H1 (cell line): ENCODE measurements around the gene TBX18. TPM values are rescaled to one million over a fixed set of nuclear protein-coding genes. Genes with fewer than 3 reads are reported as not detected.

Experiments
- ATF3 ChIP-seq: IDR thresholded peaks from 2 replicates; pipeline ENCODE4 v1.6.1; 2011; ENCODE audit warnings: low read depth, mild to moderate bottlenecking, low read length; ENCODE audit not compliant: insufficient read depth
- BCL11A ChIP-seq, 2 experiments: IDR thresholded peaks; one replicate each; pipeline ENCODE4 v1.6.1; 2011; ENCODE audit warnings: low read depth in 2 of 2, low read length in 2 of 2, mild to moderate bottlenecking in 2 of 2
- CBX5 ChIP-seq: fragments of 300-800, 300-1000 bp; sonication (generic); IDR thresholded peaks from 2 replicates; pipeline ENCODE4 v1.7.1; 2016; ENCODE audit warnings: antibody characterized with exemption, low read length, low read depth
- CEBPB ChIP-seq: IDR thresholded peaks from 2 replicates; pipeline ENCODE4 v1.6.1; 2012; ENCODE audit warnings: low read depth, low read length
- CHD1 ChIP-seq: IDR thresholded peaks from 2 replicates; pipeline ENCODE4 v1.6.1; 2012; ENCODE audit warnings: low read depth, low read length, improper control_type of control experiment
- CTBP2 ChIP-seq: IDR thresholded peaks from 2 replicates; pipeline ENCODE4 v1.7.0; 2011; ENCODE audit warnings: borderline replicate concordance, mild to moderate bottlenecking, moderate library complexity, mixed read lengths, low read length; ENCODE audit not compliant: insufficient read depth, insufficient read length
- HDAC2 ChIP-seq, 2 experiments: fragments of 300-600 bp in 1 of 2; sonication (generic) in 1 of 2; IDR thresholded peaks; 2 replicates each; pipeline ENCODE4 v1.6.1; 2011 to 2012; ENCODE audit warnings: low read depth in 2 of 2, low read length in 2 of 2, mild to moderate bottlenecking in 2 of 2, moderate library complexity in 2 of 2, borderline replicate concordance in 1 of 2, inconsistent platforms in 1 of 2
- HDAC6 ChIP-seq: IDR thresholded peaks from one replicate; pipeline ENCODE4 v1.7.1; 2012; ENCODE audit warnings: low read depth, mild to moderate bottlenecking, inconsistent platforms, low read length, moderate library complexity
- KDM5A ChIP-seq: fragments of 200-600 bp; IDR thresholded peaks from 2 replicates; pipeline ENCODE4 v1.7.1; 2012; ENCODE audit warnings: mild to moderate bottlenecking, low read length, inconsistent platforms, mixed read lengths
- MAFK ChIP-seq: IDR thresholded peaks from 2 replicates; pipeline ENCODE4 v1.6.1; 2012; ENCODE audit warnings: low read depth, mild to moderate bottlenecking, improper control_type of control experiment, low read length
- POLR2A ChIP-seq, 2 experiments: IDR thresholded peaks; 1 replicate in 1 of 2; 2 replicates in 1 of 2; pipeline ENCODE4 v1.6.1; 2011; ENCODE audit warnings: low read depth in 2 of 2, low read length in 2 of 2, mild to moderate bottlenecking in 2 of 2; ENCODE audit errors: control extremely low read depth in 1 of 2
- POU5F1 ChIP-seq: IDR thresholded peaks from 2 replicates; pipeline ENCODE4 v1.6.1; 2011; ENCODE audit warnings: low read depth, mild to moderate bottlenecking, low read length, moderate library complexity
- RAD21 ChIP-seq, 2 experiments: IDR thresholded peaks in 1 of 2; conservative IDR thresholded peaks in 1 of 2; 2 replicates each; pipeline ENCODE4 v1.6.1; 2011; ENCODE audit warnings: low read depth in 2 of 2, low read length in 2 of 2, improper control_type of control experiment in 1 of 2, inconsistent platforms in 1 of 2, mild to moderate bottlenecking in 1 of 2, moderate library complexity in 1 of 2
- RFX5 ChIP-seq: IDR thresholded peaks from 2 replicates; pipeline ENCODE4 v1.6.1; 2011; ENCODE audit warnings: low read depth, low read length, improper control_type of control experiment, borderline replicate concordance
- SIN3A ChIP-seq, 2 experiments: IDR thresholded peaks in 1 of 2; conservative IDR thresholded peaks in 1 of 2; 2 replicates each; pipeline ENCODE4 v1.6.1; 2011 to 2012; ENCODE audit warnings: low read length in 2 of 2, improper control_type of control experiment in 1 of 2, low read depth in 1 of 2, mild to moderate bottlenecking in 1 of 2
- SIRT6 ChIP-seq: IDR thresholded peaks from one replicate; pipeline ENCODE4 v1.7.1; 2012; ENCODE audit warnings: low read length, inconsistent platforms
- SP1 ChIP-seq: IDR thresholded peaks from 2 replicates; pipeline ENCODE4 v1.6.1; 2011; ENCODE audit warnings: low read depth, low read length
- SP4 ChIP-seq: IDR thresholded peaks from 2 replicates; pipeline ENCODE4 v1.6.1; 2012; ENCODE audit warnings: low read length, inconsistent platforms
- SRF ChIP-seq: IDR thresholded peaks from 2 replicates; pipeline ENCODE4 v1.6.1; 2011; ENCODE audit warnings: mild to moderate bottlenecking, low read depth, low read length, moderate library complexity
- TEAD4 ChIP-seq: IDR thresholded peaks from 2 replicates; pipeline ENCODE4 v1.6.1; 2012; ENCODE audit warnings: low read depth, low read length, inconsistent platforms, mixed read lengths
- YY1 ChIP-seq: IDR thresholded peaks from 2 replicates; pipeline ENCODE4 v1.6.1; 2011; ENCODE audit warnings: low read depth, mild to moderate bottlenecking, low read length
- polyA plus RNA-seq, 7 experiments: library from polyadenylated mRNA; depleted of rRNA in 3 of 7; stranded (reverse) in 5 of 7; unstranded in 2 of 7; fragments of >200 nt in 5 of 7; fragments of 200-250 nt in 2 of 7; gene quantifications; 1 replicate in 5 of 7; 2 replicates in 1 of 7; 4 replicates in 1 of 7; pipeline versions ENCODE4 v1.2.1 to v1.2.3, GENCODE V29; 2011 to 2013; ENCODE audit warnings: missing spikeins in 2 of 7, mixed read lengths in 2 of 7
- total RNA-seq: library from RNA; stranded (reverse); fragmentation: NEBNext Ultra II Directional; extraction: Animal tissue kit (Norgen Biotek cat#: 25700); gene quantifications from 2 replicates; pipeline ENCODE4 v1.2.1, GENCODE V29; 2021
- TF ChIP-seq, protein P1 (sequence below): IDR thresholded peaks from 2 replicates; pipeline ENCODE4 v1.6.1; 2011; ENCODE audit warnings: low read length, improper control_type of control experiment

Gene TBX18
- total and polyA plus RNA-seq, 2 of the 8 experiments (the other 6 are each of a cell fraction or from before 2014, with no cell fraction given), result 0.02 TPM; not detected in 1

GRCh38 chr6:84764332-84765049 is at the start of gene TBX18 (continued):
- TF ChIP-seq HDAC2 (IDR thresholded peaks at IDR 0.05; ENCODE audit: borderline replicate concordance in 1 of 2, low read depth in 2 of 2, low read length in 2 of 2) (0 out of 4 replicates have a peak, but pooled peaks of 1 of the 2 experiments have one; percentile 9), RFX5 (no peak), CTBP2 (peak; percentile 84), SIRT6 (no peak), CHD1 (no peak), CBX5 (no peak), POLR2A (IDR thresholded peaks at IDR 0.05; ENCODE audit: control extremely low read depth in 1 of 2, low read depth in 2 of 2, low read length in 2 of 2) (no peak), SRF (peak; percentile 88), SP4 (peak; percentile 94), KDM5A (no peak), RAD21 (IDR thresholded peaks at IDR 0.05 in 1 of 2, conservative IDR thresholded peaks at IDR 0.05 in 1 of 2; ENCODE audit: low read depth in 2 of 2, low read length in 2 of 2) (peak in 1 of 2 experiments; percentile 14; a peak in 2 of 4 replicates), POU5F1 (no peak), TEAD4 (no peak), BCL11A (IDR thresholded peaks at IDR 0.05; ENCODE audit: low read depth in 2 of 2, low read length in 2 of 2) (no peak), CEBPB (no peak), ATF3 (no peak), HDAC6 (no peak), YY1 (no peak), SIN3A (conservative IDR thresholded peaks at IDR 0.05 in 1 of 2, IDR thresholded peaks at IDR 0.05 in 1 of 2; ENCODE audit: low read depth in 1 of 2, low read length in 2 of 2) (0 out of 4 replicates have a peak, but pooled peaks have one; percentile 44 to 50), SP1 (peak; percentile 95), MAFK (no peak)
- TF ChIP-seq, protein P1, sequence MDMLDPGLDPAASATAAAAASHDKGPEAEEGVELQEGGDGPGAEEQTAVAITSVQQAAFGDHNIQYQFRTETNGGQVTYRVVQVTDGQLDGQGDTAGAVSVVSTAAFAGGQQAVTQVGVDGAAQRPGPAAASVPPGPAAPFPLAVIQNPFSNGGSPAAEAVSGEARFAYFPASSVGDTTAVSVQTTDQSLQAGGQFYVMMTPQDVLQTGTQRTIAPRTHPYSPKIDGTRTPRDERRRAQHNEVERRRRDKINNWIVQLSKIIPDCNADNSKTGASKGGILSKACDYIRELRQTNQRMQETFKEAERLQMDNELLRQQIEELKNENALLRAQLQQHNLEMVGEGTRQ, result no peak
